Measurements from ENCODE around the gene CDC42EP4. TPM values are rescaled to one million over a fixed set of nuclear protein-coding genes. Genes with fewer than 3 reads are reported as not detected.

The CDC42EP4 gene
- total and polyA plus RNA-seq, 2 experiments from 2014 or later = 17.9 to 24.9 TPM

DNA sequence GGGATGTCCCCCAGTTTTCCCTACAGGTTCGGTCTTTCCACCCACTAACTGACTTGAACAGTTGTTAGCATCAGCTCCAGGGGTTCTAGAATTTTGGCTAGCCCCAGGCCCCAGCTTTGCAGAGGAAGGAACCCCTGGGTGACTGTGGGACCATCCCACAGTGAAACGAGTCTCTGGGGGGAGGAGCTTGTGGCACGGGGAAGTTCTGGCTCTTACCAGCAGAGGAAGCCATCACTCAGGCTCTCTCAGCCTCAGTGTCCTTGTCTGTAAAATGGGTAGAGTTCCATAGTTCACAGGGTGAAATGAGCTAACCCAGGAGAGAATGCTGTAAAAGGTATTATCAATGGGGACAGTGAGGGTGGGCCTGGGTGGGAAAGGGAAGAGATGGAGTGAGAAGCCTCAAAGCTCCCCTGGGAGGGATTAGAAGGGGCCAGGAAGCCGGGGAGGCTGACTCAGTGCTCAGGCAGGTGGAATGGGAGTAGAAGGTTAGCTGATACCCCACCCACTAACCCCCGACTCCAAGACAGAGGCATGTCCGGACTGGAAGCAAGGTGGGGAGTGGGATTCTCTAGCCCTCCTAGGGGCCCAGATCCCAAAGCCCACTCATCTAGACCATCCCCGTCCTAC is 30.9 kb upstream of the CDC42EP4 start:
- H3K4me1 ChIP-seq (ENCODE audit: low read depth) = peaks cover 12% of the 10 kb centered on the region

DNA sequence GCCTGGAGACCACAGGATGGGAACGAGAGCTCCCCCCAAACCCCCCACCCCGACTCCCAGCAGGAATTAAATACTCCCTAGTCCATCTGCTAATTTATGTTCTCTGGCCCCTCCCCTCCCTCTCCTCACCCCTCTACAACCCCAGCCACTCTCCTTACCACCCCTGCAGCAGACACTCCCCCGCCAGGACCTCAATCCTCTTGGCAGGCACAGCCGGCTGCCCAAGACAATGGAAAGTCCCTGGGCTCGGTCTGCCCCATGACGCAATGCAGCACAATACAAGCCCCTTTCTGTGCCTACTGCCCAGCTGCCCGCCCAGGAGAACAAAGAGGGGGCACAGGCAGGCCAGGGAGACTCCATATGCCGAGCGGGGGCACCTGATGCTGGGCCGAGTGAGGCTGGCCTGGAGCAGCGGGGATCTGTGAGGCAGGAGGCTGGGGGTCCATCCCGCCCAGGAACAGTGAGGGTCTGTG is 30.3 kb upstream of the CDC42EP4 start:
- no peak overlapping the region for H3K4me3 ChIP-seq
- TF ChIP-seq, protein P1, sequence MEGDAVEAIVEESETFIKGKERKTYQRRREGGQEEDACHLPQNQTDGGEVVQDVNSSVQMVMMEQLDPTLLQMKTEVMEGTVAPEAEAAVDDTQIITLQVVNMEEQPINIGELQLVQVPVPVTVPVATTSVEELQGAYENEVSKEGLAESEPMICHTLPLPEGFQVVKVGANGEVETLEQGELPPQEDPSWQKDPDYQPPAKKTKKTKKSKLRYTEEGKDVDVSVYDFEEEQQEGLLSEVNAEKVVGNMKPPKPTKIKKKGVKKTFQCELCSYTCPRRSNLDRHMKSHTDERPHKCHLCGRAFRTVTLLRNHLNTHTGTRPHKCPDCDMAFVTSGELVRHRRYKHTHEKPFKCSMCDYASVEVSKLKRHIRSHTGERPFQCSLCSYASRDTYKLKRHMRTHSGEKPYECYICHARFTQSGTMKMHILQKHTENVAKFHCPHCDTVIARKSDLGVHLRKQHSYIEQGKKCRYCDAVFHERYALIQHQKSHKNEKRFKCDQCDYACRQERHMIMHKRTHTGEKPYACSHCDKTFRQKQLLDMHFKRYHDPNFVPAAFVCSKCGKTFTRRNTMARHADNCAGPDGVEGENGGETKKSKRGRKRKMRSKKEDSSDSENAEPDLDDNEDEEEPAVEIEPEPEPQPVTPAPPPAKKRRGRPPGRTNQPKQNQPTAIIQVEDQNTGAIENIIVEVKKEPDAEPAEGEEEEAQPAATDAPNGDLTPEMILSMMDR (IDR thresholded peaks at IDR 0.05; ENCODE audit: low read depth, low read length) = no peak
- H3K4me1 ChIP-seq (ENCODE audit: low read depth) = peaks cover 12% of the 10 kb centered on the region
- H3K27me3 ChIP-seq = no peaks in the 10 kb centered on the region
- no peaks in the 10 kb centered on the region for H3K36me3 ChIP-seq
- DNase-seq (ENCODE audit: low read depth in 1 of 2, low spot score in 1 of 2) = peak; percentile 35 to 97
- no peak overlapping the region for H3K27ac ChIP-seq
- H3K9me3 ChIP-seq (ENCODE audit: low read depth) = no peaks in the 10 kb centered on the region

More for the DNA sequence above, 30.9 kb upstream of the CDC42EP4 start:
- H3K36me3 ChIP-seq = no peaks in the 10 kb centered on the region
- peak in 1 of 2 donors; percentile 74 for DNase-seq (ENCODE audit: low read depth in 1 of 2, low spot score in 1 of 2)
- H3K27me3 ChIP-seq = no peaks in the 10 kb centered on the region
- H3K4me3 ChIP-seq = no peak overlapping the region
- no peaks in the 10 kb centered on the region for H3K9me3 ChIP-seq (ENCODE audit: low read depth)
- peak overlapping the region; percentile 27 for H3K27ac ChIP-seq
- TF ChIP-seq, protein P1 (IDR thresholded peaks at IDR 0.05; ENCODE audit: low read depth, low read length) = no peak

DNA sequence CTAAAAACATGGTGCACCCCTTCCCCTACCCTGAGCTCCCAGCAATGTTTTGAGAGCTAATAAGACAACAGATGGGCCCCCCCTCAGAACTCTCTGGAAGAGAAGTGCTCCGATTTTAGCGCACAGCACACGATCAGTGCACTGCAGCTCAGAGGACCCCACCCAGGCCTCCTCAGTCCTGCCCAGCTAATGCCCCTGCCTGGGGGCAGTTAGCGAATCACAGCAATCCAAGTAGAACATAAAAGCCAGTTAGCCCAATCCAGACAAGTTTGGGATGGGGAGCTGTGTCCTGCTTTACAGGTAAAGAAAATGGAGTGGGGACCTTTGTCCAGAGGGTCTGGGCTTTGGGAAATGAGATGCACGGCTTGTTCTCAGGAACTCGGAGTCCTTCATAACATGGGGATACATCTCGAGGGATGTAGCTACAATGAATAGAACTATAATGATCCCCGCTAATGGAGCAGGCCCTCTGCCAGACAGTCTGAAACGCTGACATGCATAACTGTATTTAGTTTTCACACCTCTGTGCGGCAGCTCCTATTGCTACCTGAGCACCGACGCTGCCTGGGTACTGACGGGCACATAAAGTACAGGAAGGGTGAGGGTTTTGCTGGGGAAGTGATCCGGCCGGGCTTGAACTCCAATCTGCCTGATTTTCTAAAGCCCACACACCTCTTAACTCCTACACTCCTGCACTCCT is 29.7 kb upstream of the CDC42EP4 start:
- no peak for DNase-seq (ENCODE audit: low read depth in 1 of 2, low spot score in 1 of 2)
- H3K27me3 ChIP-seq = no peaks in the 10 kb centered on the region
- H3K36me3 ChIP-seq = no peaks in the 10 kb centered on the region
- H3K9me3 ChIP-seq (ENCODE audit: low read depth) = no peaks in the 10 kb centered on the region
- TF ChIP-seq, protein P1 (IDR thresholded peaks at IDR 0.05; ENCODE audit: low read depth, low read length) = no peak
- no peak overlapping the region for H3K4me3 ChIP-seq
- no peak overlapping the region for H3K27ac ChIP-seq
- peaks cover 12% of the 10 kb centered on the region for H3K4me1 ChIP-seq (ENCODE audit: low read depth)

DNA sequence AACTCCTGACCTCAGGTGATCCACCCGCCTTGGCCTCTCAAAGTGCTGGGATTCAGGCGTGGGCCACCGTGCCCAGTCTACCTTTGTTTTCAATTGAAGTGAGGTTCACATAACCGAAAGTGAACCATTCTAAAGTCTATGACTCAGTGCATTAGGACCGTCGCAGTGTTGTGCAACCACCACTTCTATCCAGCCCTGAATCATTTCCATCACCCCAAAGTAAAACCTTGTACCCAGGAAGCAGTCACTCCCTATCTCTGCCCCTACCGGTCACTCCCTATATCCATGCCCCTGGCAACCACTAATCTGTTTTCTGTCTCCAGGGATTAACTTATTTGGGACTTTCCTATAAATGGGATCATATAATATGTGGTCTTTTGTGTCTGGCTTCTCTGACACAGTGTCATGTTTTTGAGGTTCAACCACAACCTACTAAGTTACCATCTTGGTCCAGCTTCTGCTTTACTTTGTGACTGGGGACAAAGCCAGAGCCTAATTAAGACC is 28.3 kb upstream of the CDC42EP4 start:
- Histone ChIP-seq H3K9me3 (ENCODE audit: low read depth) (no peaks in the 10 kb centered on the region), H3K4me3 (no peak overlapping the region), H3K27me3 (no peaks in the 10 kb centered on the region), H3K27ac (no peak overlapping the region), H3K36me3 (no peaks in the 10 kb centered on the region), H3K4me1 (ENCODE audit: low read depth) (peaks cover 12% of the 10 kb centered on the region)
- peak in 1 of 2 donors; percentile 91 for DNase-seq (ENCODE audit: low read depth in 1 of 2, low spot score in 1 of 2)
- TF ChIP-seq, protein P1 (IDR thresholded peaks at IDR 0.05; ENCODE audit: low read depth, low read length) = peak; percentile 47

DNA sequence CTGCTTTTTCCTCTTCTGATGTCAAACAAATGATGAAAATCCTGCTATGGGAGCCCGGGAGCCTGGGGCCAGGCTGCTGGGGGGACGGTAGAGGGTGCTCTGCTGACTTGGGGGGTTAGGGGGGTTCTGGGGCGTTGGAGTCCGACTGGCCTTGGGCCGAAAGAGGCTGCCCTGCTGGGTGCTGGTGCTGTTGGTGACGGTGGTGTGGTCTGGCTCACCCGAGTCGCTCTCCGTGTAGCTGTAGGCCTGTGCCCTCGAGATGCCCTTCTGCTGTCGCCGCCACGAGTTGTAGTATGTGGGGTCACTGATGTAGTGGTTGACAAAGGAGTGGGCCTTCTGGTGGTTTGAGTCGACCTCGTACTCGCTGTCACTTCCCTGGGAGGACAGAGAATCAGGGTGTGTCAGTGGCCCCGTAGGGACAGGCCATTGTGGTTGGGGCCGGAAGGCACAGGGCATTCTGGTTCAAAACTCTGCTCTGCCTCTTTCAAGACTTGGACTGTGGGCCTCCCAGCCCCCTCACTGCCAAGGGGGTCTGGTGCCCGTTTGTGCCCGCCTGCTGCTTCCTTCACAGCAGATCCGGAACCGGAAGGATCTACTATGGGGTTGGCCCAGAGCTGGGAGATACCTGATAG is 26.9 kb upstream of the CDC42EP4 start:
- DNase-seq (ENCODE audit: low read depth in 1 of 2, low spot score in 1 of 2) = no peak
- Histone ChIP-seq H3K9me3 (ENCODE audit: low read depth) (no peaks in the 10 kb centered on the region), H3K4me3 (no peak overlapping the region), H3K36me3 (no peaks in the 10 kb centered on the region), H3K27me3 (no peaks in the 10 kb centered on the region), H3K27ac (no peak overlapping the region), H3K4me1 (ENCODE audit: low read depth) (peaks cover 14% of the 10 kb centered on the region)
- TF ChIP-seq, protein P1 (IDR thresholded peaks at IDR 0.05; ENCODE audit: low read depth, low read length) = no peak

Data from cardiac muscle cell (in vitro differentiated cells and primary cell).